Measurements from ENCODE around the gene NAA15.
"Not testable (repeated sequence)": the region's sequence is repeated elsewhere in the genome, so short reads cannot be mapped to it uniquely, and the experiment has no call there.

The NAA15 gene

DNA sequence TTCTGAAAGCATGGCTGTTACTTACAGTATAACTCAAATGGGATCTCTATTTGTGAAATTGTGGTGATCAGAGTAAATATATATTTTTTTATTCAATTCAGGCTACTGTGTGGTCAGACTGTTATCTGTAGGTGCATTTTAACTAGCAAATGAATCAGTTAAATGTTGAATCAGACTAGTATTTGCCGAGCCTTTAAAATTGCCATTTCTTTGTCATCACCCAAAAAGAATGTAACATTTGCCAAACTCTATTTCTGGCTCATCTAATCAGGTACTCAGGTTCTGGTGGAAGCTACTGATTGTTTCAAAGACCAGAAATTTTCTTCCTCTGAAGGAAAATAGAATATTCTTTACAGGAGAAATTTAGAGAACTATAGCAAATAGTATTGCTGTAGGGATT is 1.8 kb upstream of the NAA15 start:
- no peak for DNase-seq

DNA sequence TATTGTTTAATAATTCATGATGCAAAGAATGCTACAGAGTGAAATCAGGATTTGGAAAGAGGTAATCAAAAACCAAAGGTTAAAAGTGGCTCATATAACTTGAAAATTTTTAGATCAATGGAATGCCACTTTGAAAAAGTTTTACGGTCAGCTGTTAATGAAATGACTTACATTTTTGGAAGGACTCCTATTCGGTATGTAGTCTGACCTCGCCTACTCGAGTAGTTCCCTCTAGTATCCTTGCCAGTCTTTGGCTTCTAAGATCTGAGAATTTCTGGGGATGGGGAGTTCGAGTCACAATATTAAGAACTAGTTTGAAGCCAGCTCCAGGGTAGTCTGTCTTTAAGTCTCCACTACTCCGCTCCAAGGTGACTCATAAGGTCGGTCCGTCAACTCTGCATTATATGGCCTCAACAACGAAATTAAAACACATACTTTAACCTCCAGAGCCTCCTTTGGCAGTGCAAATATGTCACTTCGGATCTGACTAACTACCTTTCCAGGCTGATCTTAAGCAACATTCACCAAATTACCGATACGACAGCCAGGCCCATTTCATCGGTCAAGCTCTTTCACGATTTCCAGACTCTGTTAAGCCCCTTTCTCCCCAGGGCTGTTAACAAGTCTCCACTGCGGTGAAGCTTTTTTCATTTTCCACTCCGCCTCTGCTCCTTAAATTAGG is 733 bp upstream of the NAA15 start:
- DNase-seq, result peak in 1 of 2 experiments; percentile 18

DNA sequence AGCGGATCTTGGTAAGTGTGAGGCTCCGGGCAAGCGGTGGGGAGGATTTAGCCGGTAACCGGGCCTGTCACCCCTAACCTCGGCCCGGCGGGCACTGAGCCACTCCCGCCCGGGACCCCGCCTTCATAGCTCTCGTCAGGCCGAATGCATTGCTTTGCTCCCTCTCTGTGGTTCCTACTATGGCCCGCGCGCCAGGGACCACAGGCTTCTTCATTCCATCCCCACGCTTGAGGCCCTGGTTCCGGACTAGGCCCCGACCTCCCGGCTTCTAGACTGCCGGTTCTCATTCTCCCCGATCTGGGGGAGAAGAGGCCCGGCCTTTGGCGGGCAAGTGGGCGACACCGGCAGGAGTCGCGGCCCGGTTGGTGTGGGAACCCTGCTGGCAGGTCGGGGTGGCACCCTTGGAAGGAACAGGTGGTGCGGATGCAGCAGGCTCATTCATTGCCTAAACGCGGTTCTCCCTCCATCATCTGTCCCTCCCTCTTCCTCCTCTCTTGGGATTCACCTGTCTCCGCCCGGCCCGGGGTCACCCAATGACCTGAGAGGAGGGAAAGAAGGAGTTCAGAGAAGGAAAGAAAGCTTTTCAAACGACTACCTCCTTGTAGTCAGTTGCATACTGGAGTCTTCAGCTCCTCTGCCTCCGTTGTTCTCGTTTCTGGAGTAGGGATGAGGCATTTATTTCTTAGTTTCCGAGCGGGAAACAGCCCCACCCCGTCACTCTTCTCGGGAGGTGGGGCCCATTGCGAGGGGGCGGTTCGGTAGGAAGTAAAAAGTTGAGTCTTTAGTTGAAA is 711 bp downstream of the NAA15 start, which contains the start of gene NDUFC1:
NDUFC1 (minus strand) TSS at position 657 of the 791 bp plus-strand sequence. CDS start 6,679 bp downstream, outside the sequence.
- DNase-seq, result peak; percentile 50 to 55

DNA sequence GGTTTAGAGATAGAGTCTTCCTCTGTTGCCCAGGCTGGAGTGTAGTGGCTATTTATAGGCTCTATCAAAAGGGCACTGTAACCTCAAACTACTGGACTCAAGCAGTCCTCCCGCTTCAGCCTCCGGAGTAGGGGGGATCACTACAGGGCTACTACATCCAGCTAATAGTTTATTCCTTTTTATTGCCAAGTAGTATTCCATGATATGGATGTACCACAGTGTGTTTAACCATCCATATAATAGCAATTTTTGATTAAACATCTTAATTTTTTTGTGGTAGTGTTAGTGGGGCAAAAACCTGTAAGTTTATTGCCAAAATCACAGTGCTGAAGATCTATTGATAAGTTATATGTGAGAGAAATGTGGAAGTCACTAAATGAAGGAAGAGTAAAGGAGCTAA is 3.6 kb downstream of the NAA15 start:
- DNase-seq, result no peak

DNA sequence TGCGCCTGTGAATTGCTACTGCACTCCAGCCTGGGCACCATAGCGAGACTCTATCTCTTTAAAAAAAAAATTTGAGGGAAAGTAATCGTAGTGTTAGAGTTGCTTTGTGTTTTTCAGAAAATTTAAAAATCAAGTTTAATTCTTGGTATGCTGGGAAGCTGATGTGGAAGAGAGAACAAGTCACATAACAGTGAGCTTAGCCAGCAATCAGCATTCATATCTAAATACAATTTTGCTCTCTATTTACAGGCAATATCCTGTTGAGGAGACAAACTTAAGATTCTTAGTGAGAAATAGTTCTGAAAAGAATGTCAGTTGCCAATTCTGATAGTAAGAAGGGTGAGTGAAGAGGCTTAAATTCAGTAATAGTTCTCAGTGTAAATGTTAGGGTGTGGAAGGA is 10.6 kb downstream of the NAA15 start:
- DNase-seq, result no peak

DNA sequence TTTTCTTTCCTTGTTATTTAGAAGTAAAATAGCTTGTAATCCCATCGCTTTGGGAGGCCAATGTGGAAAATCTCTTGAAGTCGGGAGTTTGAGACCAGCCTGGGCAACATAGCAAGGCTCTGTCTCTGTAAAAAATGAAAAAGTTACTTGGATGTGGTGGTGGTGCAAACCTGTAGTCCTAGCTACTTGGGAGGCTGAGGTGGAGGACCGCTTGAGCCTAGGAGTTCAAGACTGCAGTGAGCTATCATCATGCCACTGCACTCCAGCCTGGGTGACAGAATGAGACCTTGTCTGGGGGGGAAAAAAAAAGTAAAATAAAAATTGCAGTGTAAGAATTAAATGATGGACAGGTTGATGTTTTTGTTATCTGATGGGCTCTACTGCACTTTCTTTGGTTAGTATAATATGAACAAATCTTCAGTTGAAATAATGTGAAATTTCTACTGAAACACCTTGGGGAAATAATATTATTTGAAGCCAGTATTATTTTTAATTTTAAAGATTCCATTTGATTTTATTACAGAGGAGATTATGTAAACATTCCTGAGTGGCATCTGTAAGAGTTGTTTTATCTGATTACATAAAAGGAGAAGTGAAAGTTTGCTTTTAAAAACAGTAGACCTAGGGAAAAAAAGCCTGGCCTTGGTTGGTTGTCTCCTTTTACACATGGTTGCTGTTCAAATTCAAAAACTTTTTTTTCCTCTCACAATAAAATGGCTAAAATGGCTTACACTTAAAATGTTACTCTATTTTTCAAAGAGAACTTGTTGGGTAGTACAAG is 11.4 kb downstream of the NAA15 start:
- DNase-seq, result no peak

DNA sequence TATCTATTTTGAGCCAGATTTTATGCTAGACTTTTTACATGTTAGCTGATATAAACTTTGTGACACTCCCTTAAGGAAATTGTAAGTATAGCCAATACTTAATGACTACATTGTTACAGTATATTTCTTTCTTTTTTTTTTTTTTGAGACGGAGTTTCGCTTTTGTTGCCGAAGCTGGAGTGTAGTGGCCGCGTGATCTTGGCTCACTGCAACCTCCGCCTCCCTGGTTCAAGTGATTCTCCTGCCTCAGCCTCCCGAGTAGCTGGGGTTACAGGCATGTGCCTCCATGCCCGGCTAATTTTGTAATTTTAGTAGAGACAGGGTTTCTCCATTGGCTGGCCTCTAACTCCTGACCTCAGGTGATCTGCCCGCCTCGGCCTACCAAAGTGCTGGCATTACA is 12.1 kb downstream of the NAA15 start:
- DNase-seq, result not testable (repeated sequence)

DNA sequence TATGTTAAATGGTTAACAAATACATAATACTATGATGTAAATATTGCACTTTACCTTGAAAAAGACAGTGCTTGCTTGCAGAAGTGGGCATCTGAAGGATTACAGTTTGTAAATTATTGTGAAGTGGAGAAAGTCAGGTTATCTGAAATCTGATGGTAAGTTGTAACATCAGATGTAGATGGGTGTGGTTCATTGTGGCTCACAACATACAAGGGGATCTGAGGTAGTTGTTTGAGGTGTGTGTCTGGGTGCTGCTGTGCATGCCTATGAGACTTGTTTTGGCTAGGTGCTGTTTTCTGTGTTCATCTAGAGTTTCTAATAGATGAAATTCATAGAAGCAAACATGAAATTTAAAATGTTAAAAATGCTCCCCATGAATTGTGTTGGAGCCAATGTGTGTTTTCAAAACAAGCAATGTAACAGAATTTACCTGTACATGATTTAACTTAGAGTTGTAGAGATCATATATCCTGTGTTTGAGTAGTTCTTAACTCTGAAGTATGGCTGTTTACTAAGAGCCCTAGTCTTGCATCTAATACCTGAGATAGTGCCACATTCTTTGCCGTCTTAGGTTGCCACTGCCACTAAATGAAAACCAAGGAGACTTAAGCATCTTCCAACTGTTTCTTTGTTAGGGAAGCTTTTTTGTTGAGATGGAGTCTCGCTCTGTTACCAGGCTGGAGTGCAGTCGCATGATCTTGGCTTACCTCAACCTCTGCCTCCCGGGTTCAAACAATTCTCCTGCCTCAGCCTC is 12.9 kb downstream of the NAA15 start:
- no peak for DNase-seq

DNA sequence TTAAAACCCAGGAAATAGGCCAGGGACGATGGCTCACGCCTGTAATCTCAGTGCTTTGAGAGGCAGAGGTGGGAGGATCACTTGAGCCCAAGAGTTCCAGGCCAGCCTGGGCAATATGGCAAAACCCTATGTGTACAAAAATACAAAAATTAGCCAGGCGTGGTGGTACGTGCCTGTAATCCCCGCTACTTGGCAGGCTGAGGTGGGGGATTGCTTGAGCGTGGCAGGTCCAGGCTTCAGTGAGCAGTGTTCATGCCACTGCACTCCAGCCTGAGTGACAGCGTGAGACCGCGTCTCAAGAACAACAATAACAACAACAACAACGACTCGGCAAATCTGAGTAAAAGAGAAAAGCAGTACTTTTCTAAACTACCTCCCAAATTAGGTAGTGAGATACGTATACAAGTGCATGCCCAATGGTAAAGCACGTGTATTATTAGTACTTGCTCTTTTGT is 13.9 kb downstream of the NAA15 start:
- no peak for DNase-seq

DNA sequence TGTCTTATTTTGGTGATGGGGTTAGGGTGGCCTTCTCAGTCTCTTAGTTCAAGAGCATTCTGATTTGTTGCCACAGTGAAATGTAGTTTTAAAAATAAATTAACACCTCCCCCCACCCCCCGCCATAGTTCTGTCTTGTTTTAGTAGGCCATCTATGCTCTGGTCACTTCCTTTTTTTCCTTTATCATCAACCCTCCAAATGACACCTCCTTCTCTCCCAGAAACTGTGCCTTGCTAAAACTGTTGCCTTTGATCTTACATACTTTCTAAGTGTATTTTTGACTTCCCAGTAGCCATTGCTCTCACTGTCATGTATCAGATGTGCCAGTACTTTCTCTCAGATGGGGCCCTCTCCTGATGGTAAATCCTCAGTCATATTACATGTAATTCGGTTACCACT is 15.4 kb downstream of the NAA15 start:
- no peak for DNase-seq

DNA sequence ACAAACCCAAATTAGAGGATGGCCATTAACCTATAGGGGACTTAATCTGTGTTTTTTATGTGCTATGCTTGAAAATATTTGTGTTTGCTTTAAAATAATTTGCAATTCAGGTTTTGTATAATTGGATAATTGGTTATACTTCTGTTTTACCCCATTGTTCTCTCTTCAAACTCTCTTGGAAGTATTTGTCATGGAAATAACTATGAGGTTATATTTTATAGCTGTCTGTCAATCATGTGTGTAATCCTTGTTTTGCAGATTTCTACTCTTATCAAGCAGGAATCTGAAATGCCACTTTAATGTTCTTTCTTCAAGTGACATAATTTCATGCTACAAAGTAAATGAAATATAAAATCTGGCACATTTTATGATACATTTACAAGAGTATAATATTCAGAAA is 16.3 kb downstream of the NAA15 start:
- no peak for DNase-seq

DNA sequence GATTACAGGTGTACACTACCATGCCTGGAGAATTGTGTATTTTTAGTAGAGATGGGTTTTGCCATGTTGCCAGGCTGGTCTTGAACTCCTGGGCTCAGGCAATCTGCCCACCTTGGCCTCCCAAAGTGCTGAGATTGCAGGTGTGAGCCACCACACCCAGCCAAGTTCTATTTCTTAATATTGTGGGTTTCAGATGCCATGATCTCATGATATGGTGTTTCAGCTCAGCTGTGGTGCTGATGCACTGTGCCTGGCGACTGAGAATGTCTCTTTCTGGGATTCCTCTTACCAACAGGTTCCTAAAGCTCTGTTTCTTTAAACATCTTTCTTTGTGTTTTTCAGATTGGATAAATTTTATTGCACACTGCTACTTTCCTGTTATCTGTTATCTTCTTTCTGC is 18.3 kb downstream of the NAA15 start:
- no peak for DNase-seq

DNA sequence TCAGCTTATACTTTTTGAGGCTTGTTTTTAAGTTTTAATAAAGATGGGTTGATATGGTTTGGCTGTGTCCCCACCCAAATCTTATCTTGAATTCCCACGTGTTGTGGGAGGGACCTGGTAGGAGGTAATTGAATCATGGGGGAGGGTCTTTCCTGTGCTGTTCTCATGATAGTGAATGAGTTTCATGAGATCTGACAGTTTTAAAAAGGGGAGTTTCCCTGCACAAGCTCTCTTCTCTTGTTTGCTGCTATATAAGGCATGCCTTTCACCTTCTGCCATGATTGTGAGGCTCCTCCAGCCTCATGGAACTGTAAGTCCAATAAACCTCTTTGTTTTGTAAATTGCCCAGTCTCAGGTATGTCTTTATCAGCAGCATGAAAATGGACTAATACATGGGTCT is 20.8 kb downstream of the NAA15 start:
- not testable (repeated sequence) for DNase-seq

DNA sequence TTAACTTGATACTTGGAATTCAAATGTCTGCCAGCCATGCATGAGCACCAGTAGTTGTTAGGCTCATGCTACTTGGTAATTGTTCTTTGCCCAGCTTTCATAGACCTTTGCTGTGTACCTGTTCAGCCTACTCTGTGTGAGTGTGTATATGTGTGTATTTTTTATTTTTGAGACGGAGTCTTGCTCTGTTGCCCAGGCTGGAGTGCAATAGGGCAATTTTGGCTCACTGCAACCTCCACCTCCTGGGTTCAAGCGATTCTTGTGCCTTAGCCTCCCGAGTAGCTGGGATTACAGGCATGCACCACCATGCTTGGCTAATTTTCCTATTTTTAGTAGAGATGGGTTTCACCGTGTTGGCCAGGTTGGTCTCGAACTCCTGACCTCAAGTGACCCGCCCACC is 21.2 kb downstream of the NAA15 start:
- DNase-seq, result not testable (repeated sequence)

DNA sequence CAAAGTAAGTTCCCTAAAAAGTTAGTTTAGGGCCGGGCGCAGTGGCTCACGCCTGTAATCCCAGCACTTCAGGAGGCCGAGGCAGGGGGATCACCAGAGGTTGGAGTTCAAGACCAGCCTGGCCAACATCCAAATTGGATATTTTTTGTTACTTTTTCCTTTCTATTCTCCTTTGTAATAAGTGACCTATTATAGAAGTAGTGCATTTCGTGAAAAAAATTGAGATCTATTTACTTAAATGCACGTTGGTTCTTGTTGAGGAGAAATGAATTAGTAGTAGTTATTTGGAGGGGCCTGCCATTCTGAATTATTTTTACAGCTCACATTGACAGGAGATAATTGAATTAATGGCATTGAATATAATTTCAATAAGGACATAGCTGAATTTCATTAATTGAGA is 23.3 kb downstream of the NAA15 start:
- no peak for DNase-seq

DNA sequence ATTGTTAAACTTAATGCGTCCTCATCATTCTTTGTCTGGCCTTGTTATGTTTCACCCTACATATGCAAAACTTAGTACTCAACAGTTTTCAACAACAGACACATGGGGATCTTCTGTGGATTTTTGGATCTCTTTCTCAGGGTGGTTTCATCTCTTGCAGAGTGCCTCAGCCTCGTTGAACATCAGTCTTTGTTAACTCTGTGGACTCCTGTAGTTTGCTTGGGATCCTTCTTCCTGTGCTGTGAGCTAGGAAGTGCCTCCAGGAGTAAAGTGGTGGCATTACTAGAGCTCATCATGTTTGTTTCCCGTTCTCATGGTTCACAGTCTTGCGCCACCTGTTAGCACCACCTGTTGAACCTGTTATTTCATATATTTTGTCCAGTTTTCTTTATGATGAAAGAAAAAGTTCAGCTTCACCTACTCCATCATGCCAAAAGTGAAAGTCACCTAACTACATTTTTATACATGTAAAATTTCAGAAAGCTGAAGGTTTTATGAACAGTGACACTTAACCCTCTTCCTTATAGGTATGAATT is 28.4 kb downstream of the NAA15 start:
- DNase-seq, result no peak

DNA sequence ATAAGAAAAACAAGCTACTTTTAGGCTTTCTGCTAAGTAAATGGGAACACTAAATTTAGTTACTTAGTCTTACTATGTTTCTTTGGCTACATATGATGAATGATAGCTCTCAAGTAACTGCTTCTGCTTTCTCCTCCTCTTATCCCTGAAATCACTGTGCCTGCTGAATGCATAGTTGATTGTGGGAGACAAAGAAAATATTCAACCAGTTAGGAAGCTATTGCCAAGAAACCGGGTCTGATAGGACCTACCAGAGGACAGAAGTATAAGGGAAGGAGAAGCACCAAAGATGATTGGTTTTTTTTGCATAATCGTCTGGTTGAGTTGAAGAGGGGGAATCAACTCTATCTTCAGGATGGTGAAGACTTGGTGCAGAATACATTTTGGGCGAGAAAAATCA is 29.0 kb downstream of the NAA15 start:
- DNase-seq, result no peak

DNA sequence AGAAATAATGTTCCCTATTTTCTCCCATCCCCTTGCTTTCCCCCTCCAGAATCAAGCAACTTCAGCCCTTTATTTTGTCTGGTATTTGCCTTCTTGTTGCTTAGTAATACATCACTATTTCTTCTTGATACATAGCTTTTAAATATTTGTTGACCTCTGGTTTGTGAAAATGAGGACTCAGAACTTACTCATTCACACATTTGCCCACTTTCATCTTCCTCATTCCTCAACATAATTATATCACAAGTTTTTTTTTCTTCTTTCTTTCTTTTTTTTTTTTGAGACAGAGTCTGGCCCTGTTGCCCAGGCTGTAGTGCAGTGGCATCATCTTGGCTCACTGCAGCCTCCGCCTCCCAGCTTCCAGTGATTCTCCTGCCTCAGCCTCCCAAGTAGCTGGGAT is 29.9 kb downstream of the NAA15 start:
- DNase-seq, result no peak

DNA sequence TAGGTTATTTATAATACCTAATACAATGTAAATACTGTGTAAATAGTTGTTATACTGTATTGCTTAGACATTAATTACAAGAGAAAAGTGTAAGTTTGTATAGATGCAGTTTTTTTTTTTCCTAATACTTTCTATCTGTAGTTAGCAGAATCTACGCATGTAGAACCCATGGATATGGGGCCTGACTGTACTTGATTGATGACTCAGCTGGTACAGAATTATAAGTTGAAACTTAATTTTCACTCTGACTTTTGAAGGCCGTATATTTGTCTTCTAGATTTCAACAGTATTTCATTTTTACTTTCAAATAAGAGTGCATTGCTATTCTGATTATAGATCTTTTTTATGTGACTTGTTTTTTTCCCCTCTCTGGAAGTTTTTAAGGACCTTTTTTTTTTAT is 31.7 kb downstream of the NAA15 start:
- DNase-seq, result no peak

DNA sequence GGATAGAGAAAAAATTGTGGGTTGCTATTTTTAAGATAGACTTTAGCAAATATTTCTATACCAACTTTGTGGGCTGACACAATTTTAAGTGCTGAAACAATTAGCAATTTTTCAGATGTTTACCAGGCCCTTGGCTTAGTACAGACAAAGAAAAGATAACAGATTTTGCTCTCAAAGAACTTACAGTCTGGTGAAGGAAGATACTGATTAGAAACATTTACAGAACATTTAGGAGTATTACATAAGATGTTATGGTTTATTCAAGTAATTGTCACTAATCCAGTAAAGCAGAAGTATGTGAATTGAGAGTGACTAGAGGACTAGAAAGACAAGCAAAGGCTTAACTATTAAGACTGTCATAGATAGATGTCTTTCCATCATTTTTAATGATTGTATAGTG is 36.3 kb downstream of the NAA15 start:
- DNase-seq, result no peak

DNA sequence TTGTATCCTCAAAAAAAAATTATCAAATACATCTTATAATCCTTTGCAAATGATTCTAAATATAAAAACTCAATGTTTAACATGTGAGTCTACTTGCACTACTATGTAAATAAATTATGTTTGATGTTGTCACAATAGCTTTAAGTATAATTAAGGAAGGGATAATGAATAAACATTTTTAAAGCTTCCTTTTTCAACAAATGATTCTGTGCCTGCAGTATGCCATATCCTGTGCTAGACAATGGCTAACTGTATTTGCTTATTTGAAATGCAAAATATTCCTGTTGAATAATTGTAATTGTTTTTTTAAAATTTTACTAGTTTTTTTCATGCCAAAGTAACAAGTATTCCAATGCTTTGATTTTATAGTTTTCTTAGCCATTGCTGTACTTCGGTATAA is 60.0 kb downstream of the NAA15 start:
- no peak for DNase-seq

DNA sequence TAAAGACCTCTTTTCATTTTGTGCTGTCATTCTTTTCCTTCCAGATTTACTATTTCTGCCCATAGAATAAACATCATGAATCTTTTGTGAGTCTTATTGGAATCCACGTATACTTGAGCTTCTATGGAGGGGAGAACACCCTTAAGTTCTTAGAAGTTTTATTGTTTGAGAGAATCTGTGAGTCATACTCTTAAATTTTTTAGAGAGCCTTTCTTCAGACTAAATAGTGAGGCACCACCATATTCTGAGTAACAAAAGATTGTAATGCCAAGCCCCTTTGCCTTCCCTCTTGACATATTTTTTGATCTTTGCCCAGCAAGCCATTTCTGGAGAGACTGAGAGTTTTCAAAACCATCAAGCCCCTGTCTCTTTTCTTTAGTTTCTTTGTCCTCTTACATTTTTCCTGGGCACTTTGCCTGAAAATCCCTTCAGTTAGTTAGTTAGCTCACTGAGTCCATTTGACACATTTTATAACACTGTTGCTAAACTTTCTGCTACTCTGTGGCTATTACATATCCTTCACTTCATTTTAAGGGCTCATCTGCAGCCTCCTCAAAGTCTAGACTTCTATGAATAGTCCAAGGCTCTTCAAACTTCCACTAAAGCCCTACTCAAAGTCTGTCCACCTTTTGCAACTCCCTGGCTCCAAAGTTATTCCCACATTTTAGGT is 66.3 kb downstream of the NAA15 start:
- DNase-seq, result no peak
